Activated naive CD4-positive, alpha-beta T cell (primary cell): ENCODE data around the gene ZNF592.
"Not testable (repeated sequence)": the region's sequence is repeated elsewhere in the genome, so short reads cannot be mapped to it uniquely, and the experiment has no call there.

Experiments used
- DNase-seq, 4 experiments: peaks; one replicate each; lab custom pipeline; 2025; lab: John Stamatoyannopoulos, UW

The ZNF592 gene

GRCh38 chr15:84749111-84749991, 959 bp downstream of the ZNF592 start:
- DNase-seq: peak in 2 of 4 experiments; percentile 9 to 30

GRCh38 chr15:84750583-84751092, 2.2 kb downstream of the ZNF592 start:
- no peak for DNase-seq

- DNase-seq: not testable (repeated sequence)
These were observed 3.3 kb downstream of the ZNF592 start for GRCh38 chr15:84751721-84752120.

GRCh38 chr15:84752195-84752594, 3.8 kb downstream of the ZNF592 start:
- no peak for DNase-seq

GRCh38 chr15:84752700-84753099, 4.3 kb downstream of the ZNF592 start:
- DNase-seq: no peak

GRCh38 chr15:84754889-84755288, 6.5 kb downstream of the ZNF592 start:
- DNase-seq: not testable (repeated sequence)

GRCh38 chr15:84755736-84756527, 7.5 kb downstream of the ZNF592 start:
- no peak for DNase-seq

- DNase-seq: no peak
These were observed 10.6 kb downstream of the ZNF592 start for GRCh38 chr15:84759018-84759417.

- DNase-seq: no peak
These were observed 11.8 kb downstream of the ZNF592 start for GRCh38 chr15:84760219-84760618.

GRCh38 chr15:84761607-84762131, 13.3 kb downstream of the ZNF592 start:
- no peak for DNase-seq

GRCh38 chr15:84762840-84763572, 14.6 kb downstream of the ZNF592 start:
- DNase-seq: no peak

- no peak for DNase-seq
These were observed 16.2 kb downstream of the ZNF592 start for GRCh38 chr15:84764585-84764984.

- no peak for DNase-seq
These were observed 16.6 kb downstream of the ZNF592 start for GRCh38 chr15:84764989-84765388.

GRCh38 chr15:84765675-84766074, 17.3 kb downstream of the ZNF592 start:
- DNase-seq: no peak

- DNase-seq: no peak
These were observed 18.2 kb downstream of the ZNF592 start for GRCh38 chr15:84766461-84767035.

- no peak for DNase-seq
These were observed 23.6 kb downstream of the ZNF592 start for GRCh38 chr15:84772031-84772430.

GRCh38 chr15:84772467-84772866, 24.1 kb downstream of the ZNF592 start:
- DNase-seq: no peak

GRCh38 chr15:84773716-84774115, 25.3 kb downstream of the ZNF592 start:
- DNase-seq: no peak

GRCh38 chr15:84775867-84776449, 27.6 kb downstream of the ZNF592 start:
- DNase-seq: no peak

GRCh38 chr15:84778194-84778593, 29.8 kb downstream of the ZNF592 start:
- DNase-seq: no peak

- DNase-seq: no peak
These were observed 32.1 kb downstream of the ZNF592 start for GRCh38 chr15:84780492-84780891.
